Prostate gland (tissue), 2 donors: ENCODE measurements around the gene WFIKKN2.

ENCODE experiments used
- POLR2A ChIP-seq: fragments of 450-650 bp; IDR thresholded peaks from one replicate; pipeline ENCODE4 v1.6.1; 2016; ENCODE audit warnings: antibody characterized with exemption, mild to moderate bottlenecking
- POLR2AphosphoS5 ChIP-seq: sonication (generic); formaldehyde crosslinking; IDR thresholded peaks from one replicate; pipeline ENCODE4 v1.6.1; 2017; ENCODE audit warnings: antibody characterized with exemption
- TF ChIP-seq, protein P1 (sequence below), 4 experiments: fragments of 200-600 bp in 2 of 4; fragments of 450-650 bp in 2 of 4; sonication (generic) in 2 of 4; IDR thresholded peaks; 1 replicate in 3 of 4; 2 replicates in 1 of 4; pipeline ENCODE4 v1.5.1; 2016 to 2019; ENCODE audit warnings: antibody characterized with exemption in 4 of 4, mild to moderate bottlenecking in 2 of 4, moderate library complexity in 2 of 4

DNA sequence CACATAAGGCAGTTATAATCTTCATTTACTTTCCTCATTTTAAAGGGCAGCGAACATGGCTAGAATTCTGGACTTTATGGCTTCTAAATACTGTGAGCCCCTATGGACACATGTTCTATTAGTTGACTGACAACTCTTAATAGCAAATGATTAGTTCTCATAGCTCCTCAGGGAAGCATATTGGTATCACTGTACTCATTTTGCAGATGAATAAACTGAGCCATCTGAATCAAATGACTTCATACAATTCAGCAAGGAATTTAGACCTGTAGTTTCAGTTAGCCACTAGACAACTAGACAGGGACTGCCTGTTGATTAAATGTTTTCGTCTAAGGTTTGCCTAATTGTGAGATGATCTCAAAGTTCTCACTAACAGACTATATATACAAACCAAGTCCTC, 21.0 kb downstream of the WFIKKN2 start:
- TF ChIP-seq, protein P1, sequence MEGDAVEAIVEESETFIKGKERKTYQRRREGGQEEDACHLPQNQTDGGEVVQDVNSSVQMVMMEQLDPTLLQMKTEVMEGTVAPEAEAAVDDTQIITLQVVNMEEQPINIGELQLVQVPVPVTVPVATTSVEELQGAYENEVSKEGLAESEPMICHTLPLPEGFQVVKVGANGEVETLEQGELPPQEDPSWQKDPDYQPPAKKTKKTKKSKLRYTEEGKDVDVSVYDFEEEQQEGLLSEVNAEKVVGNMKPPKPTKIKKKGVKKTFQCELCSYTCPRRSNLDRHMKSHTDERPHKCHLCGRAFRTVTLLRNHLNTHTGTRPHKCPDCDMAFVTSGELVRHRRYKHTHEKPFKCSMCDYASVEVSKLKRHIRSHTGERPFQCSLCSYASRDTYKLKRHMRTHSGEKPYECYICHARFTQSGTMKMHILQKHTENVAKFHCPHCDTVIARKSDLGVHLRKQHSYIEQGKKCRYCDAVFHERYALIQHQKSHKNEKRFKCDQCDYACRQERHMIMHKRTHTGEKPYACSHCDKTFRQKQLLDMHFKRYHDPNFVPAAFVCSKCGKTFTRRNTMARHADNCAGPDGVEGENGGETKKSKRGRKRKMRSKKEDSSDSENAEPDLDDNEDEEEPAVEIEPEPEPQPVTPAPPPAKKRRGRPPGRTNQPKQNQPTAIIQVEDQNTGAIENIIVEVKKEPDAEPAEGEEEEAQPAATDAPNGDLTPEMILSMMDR (IDR thresholded peaks at IDR 0.05), result no peak
- TF ChIP-seq POLR2A (no peak), POLR2AphosphoS5 (no peak)
